HepG2 (cell line): Measurements from ENCODE around the gene PLEKHB2. TPM values are rescaled to one million over a fixed set of nuclear protein-coding genes. Genes with fewer than 3 reads are reported as not detected.

ENCODE experiments used
- CREM ChIP-seq, 2 experiments: sonication (generic) in 1 of 2; formaldehyde crosslinking in 1 of 2; IDR thresholded peaks; 2 replicates each; pipeline versions ENCODE4 v1.4.0 to v1.6.1; 2016 to 2020; ENCODE audit warnings: antibody characterized with exemption in 1 of 2, mild to moderate bottlenecking in 1 of 2, missing genetic modification reagents in 1 of 2
- DPF2 ChIP-seq: sonication (generic); formaldehyde crosslinking; IDR thresholded peaks from 2 replicates; pipeline ENCODE4 v1.4.0; 2020; ENCODE audit warnings: mild to moderate bottlenecking, low read depth, missing genetic modification reagents, borderline replicate concordance
- HNRNPUL1 ChIP-seq: fragments of 200-400 bp; formaldehyde crosslinking; IDR thresholded peaks from 2 replicates; pipeline ENCODE4 v1.6.1; 2017; ENCODE audit warnings: low read depth, mild to moderate bottlenecking, low read length, moderate library complexity
- KMT2B ChIP-seq: IDR thresholded peaks from 2 replicates; pipeline ENCODE4 v1.6.1; 2016; ENCODE audit warnings: missing genetic modification reagents, missing compliant biosample characterization
- MAFG ChIP-seq: sonication (generic); formaldehyde crosslinking; IDR thresholded peaks from 2 replicates; pipeline ENCODE4 v1.5.1; 2020; ENCODE audit warnings: mild to moderate bottlenecking, missing genetic modification reagents
- NAIF1 ChIP-seq: sonication (generic); formaldehyde crosslinking; IDR thresholded peaks from 2 replicates; pipeline ENCODE4 v1.5.0; 2020; ENCODE audit warnings: mild to moderate bottlenecking, missing genetic modification reagents, borderline replicate concordance
- NR2F1 ChIP-seq, 2 experiments: fragments of 450-650 bp in 1 of 2; formaldehyde crosslinking in 1 of 2; IDR thresholded peaks; 2 replicates each; pipeline versions ENCODE4 v1.5.0 to v1.6.1; 2016 to 2020; ENCODE audit warnings: mild to moderate bottlenecking in 1 of 2, missing compliant biosample characterization in 1 of 2, missing genetic modification reagents in 1 of 2, moderate library complexity in 1 of 2
- NR2F6 ChIP-seq, 2 experiments: IDR thresholded peaks; 2 replicates each; pipeline ENCODE4 v1.6.1; 2016; ENCODE audit warnings: antibody characterized with exemption in 1 of 2, mild to moderate bottlenecking in 1 of 2
- PHF20 ChIP-seq: sonication (generic); formaldehyde crosslinking; IDR thresholded peaks from 2 replicates; pipeline ENCODE4 v1.5.0; 2020; ENCODE audit warnings: mild to moderate bottlenecking, missing genetic modification reagents
- STAG1 ChIP-seq: sonication (generic); formaldehyde crosslinking; IDR thresholded peaks from 2 replicates; pipeline ENCODE4 v1.4.0; 2020; ENCODE audit warnings: missing genetic modification reagents
- ZSCAN12 ChIP-seq: sonication (generic); formaldehyde crosslinking; IDR thresholded peaks from 2 replicates; pipeline ENCODE4 v1.9.0; 2021; ENCODE audit warnings: mild to moderate bottlenecking, missing genetic modification reagents
- ZSCAN29 ChIP-seq: sonication (generic); formaldehyde crosslinking; conservative IDR thresholded peaks from 2 replicates; pipeline ENCODE4 v1.4.0; 2020; ENCODE audit warnings: mild to moderate bottlenecking, missing genetic modification reagents
- polyA plus RNA-seq, 8 experiments: library from polyadenylated mRNA; depleted of rRNA in 3 of 8; stranded (reverse) in 7 of 8; unstranded in 1 of 8; fragments of >200 nt; fragmentation: Illumina TruSeq in 4 of 8; extraction: Trizol in 4 of 8; gene quantifications; 2 replicates each; pipeline versions ENCODE4 v1.2.1 to v1.2.3, GENCODE V29; 2011 to 2016; ENCODE audit warnings: low read depth in 4 of 8, missing spikeins in 1 of 8, mixed read lengths in 1 of 8; ENCODE audit not compliant: insufficient read depth in 1 of 8
- total RNA-seq, 5 experiments: library from RNA; depleted of rRNA; stranded (reverse); fragments of >200 nt; fragmentation: Illumina TruSeq; extraction: Trizol; gene quantifications; 2 replicates each; pipeline ENCODE4 v1.2.3, GENCODE V29; 2016; ENCODE audit warnings: low read depth in 1 of 5
- TF ChIP-seq, protein P1 (sequence below): IDR thresholded peaks from 2 replicates; pipeline ENCODE4 v1.4.0; 2020; ENCODE audit warnings: mild to moderate bottlenecking, missing genetic modification reagents
- TF ChIP-seq, protein P2 (sequence below), 2 experiments: sonication (generic) in 1 of 2; formaldehyde crosslinking in 1 of 2; IDR thresholded peaks; 2 replicates each; pipeline versions ENCODE4 v1.4.0 to v1.6.1; 2018 to 2020; ENCODE audit warnings: missing genetic modification reagents in 2 of 2, borderline replicate concordance in 1 of 2, low read depth in 1 of 2, mild to moderate bottlenecking in 1 of 2, missing biosample characterization in 1 of 2
- TF ChIP-seq, protein P3 (sequence below): sonication (generic); formaldehyde crosslinking; IDR thresholded peaks from 2 replicates; pipeline ENCODE4 v1.4.0; 2020; ENCODE audit warnings: mild to moderate bottlenecking, missing genetic modification reagents
- TF ChIP-seq, protein P4 (sequence below): IDR thresholded peaks from 2 replicates; pipeline ENCODE4 v1.6.1; 2016; ENCODE audit warnings: missing compliant biosample characterization, missing genetic modification reagents, borderline replicate concordance
- TF ChIP-seq, protein P5 (sequence below): sonication (generic); formaldehyde crosslinking; IDR thresholded peaks from 2 replicates; pipeline ENCODE4 v1.4.0; 2020; ENCODE audit warnings: missing genetic modification reagents
- TF ChIP-seq, protein P6 (sequence below): sonication (generic); formaldehyde crosslinking; IDR thresholded peaks from 2 replicates; pipeline ENCODE4 v1.4.0; 2020; ENCODE audit warnings: missing genetic modification reagents; ENCODE audit errors: not compliant biosample characterization

PLEKHB2 gene
- total and polyA plus RNA-seq, 2 of the 13 experiments (the other 11 are each of a cell fraction or from before 2014, with no cell fraction given): 73.0 to 78.9 TPM

DNA sequence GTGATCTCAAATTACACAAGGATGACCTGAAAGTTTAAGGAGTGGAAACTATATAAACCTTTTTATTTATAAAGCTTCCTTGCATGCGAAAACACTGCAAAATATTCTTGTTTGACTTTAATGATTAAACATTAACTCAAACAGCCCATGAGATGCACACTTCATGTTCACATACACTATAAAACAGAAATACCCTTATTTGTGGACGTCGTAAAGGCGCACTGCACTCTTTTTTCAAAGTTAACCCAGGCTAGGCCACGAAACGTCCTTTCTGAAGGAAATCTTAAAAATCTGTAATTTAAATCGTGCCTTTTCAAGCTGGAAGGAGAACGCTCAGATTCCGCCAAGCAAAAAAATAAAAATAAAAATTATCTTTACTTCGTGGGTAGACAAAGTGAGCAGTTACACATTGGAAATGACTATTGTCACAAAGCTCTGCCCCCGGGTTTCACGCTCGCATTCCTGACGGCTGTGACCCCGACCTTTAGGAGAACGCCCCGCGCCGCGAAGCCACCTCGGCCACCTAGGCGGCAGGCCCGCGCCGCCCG is 12.6 kb upstream of the PLEKHB2 start (continued):
- TF ChIP-seq PHF20 (no peak; the same call in 1 of the 2 replicates), DPF2 (CRISPR knock-in tag) (no peak), HNRNPUL1 (0 out of 2 replicates have a peak, but pooled peaks have one; percentile 29), ZSCAN29 (CRISPR knock-in tag) (0 out of 2 replicates have a peak, but pooled peaks have one; percentile 9), KMT2B (CRISPR knock-in tag) (no peak), STAG1 (CRISPR knock-in tag) (peak; percentile 12; the same call in 1 of the 2 replicates), NR2F6 (IDR thresholded peaks at IDR 0.05) (peak; percentile 76), NR2F6 (CRISPR knock-in tag; IDR thresholded peaks at IDR 0.05) (peak; percentile 82), MAFG (no peak), NR2F1 (CRISPR knock-in tag; IDR thresholded peaks at IDR 0.05) (peak; percentile 51 to 81; a peak in 2 of 4 replicates), ZSCAN12 (CRISPR knock-in tag) (peak; percentile 56; the same call in 1 of the 2 replicates), CREM (IDR thresholded peaks at IDR 0.05) (no peak; the same call in 1 of the 2 replicates), CREM (CRISPR knock-in tag; IDR thresholded peaks at IDR 0.05) (no peak), NAIF1 (CRISPR knock-in tag) (no peak)
- TF ChIP-seq, protein P1, sequence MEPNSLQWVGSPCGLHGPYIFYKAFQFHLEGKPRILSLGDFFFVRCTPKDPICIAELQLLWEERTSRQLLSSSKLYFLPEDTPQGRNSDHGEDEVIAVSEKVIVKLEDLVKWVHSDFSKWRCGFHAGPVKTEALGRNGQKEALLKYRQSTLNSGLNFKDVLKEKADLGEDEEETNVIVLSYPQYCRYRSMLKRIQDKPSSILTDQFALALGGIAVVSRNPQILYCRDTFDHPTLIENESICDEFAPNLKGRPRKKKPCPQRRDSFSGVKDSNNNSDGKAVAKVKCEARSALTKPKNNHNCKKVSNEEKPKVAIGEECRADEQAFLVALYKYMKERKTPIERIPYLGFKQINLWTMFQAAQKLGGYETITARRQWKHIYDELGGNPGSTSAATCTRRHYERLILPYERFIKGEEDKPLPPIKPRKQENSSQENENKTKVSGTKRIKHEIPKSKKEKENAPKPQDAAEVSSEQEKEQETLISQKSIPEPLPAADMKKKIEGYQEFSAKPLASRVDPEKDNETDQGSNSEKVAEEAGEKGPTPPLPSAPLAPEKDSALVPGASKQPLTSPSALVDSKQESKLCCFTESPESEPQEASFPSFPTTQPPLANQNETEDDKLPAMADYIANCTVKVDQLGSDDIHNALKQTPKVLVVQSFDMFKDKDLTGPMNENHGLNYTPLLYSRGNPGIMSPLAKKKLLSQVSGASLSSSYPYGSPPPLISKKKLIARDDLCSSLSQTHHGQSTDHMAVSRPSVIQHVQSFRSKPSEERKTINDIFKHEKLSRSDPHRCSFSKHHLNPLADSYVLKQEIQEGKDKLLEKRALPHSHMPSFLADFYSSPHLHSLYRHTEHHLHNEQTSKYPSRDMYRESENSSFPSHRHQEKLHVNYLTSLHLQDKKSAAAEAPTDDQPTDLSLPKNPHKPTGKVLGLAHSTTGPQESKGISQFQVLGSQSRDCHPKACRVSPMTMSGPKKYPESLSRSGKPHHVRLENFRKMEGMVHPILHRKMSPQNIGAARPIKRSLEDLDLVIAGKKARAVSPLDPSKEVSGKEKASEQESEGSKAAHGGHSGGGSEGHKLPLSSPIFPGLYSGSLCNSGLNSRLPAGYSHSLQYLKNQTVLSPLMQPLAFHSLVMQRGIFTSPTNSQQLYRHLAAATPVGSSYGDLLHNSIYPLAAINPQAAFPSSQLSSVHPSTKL (CRISPR knock-in tag): peak; percentile 15; the same call in 1 of the 2 replicates
- TF ChIP-seq, protein P2, sequence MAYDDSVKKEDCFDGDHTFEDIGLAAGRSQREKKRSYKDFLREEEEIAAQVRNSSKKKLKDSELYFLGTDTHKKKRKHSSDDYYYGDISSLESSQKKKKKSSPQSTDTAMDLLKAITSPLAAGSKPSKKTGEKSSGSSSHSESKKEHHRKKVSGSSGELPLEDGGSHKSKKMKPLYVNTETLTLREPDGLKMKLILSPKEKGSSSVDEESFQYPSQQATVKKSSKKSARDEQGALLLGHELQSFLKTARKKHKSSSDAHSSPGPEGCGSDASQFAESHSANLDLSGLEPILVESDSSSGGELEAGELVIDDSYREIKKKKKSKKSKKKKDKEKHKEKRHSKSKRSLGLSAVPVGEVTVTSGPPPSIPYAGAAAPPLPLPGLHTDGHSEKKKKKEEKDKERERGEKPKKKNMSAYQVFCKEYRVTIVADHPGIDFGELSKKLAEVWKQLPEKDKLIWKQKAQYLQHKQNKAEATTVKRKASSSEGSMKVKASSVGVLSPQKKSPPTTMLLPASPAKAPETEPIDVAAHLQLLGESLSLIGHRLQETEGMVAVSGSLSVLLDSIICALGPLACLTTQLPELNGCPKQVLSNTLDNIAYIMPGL (CRISPR knock-in tag; IDR thresholded peaks at IDR 0.05; ENCODE audit: borderline replicate concordance in 1 of 2, low read depth in 1 of 2): peak in 1 of 2 experiments; percentile 14; a peak in 1 of 4 replicates
- TF ChIP-seq, protein P3, sequence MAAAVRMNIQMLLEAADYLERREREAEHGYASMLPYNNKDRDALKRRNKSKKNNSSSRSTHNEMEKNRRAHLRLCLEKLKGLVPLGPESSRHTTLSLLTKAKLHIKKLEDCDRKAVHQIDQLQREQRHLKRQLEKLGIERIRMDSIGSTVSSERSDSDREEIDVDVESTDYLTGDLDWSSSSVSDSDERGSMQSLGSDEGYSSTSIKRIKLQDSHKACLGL (CRISPR knock-in tag): no peak
- TF ChIP-seq, protein P4, sequence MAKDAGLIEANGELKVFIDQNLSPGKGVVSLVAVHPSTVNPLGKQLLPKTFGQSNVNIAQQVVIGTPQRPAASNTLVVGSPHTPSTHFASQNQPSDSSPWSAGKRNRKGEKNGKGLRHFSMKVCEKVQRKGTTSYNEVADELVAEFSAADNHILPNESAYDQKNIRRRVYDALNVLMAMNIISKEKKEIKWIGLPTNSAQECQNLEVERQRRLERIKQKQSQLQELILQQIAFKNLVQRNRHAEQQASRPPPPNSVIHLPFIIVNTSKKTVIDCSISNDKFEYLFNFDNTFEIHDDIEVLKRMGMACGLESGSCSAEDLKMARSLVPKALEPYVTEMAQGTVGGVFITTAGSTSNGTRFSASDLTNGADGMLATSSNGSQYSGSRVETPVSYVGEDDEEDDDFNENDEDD (CRISPR knock-in tag): 0 out of 2 replicates have a peak, but pooled peaks have one; percentile 54
- TF ChIP-seq, protein P5, sequence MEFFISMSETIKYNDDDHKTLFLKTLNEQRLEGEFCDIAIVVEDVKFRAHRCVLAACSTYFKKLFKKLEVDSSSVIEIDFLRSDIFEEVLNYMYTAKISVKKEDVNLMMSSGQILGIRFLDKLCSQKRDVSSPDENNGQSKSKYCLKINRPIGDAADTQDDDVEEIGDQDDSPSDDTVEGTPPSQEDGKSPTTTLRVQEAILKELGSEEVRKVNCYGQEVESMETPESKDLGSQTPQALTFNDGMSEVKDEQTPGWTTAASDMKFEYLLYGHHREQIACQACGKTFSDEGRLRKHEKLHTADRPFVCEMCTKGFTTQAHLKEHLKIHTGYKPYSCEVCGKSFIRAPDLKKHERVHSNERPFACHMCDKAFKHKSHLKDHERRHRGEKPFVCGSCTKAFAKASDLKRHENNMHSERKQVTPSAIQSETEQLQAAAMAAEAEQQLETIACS (CRISPR knock-in tag): no peak
- TF ChIP-seq, protein P6, sequence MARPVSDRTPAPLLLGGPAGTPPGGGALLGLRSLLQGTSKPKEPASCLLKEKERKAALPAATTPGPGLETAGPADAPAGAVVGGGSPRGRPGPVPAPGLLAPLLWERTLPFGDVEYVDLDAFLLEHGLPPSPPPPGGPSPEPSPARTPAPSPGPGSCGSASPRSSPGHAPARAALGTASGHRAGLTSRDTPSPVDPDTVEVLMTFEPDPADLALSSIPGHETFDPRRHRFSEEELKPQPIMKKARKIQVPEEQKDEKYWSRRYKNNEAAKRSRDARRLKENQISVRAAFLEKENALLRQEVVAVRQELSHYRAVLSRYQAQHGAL (CRISPR knock-in tag): peak; percentile 21
